K562 (cell line): Measurements from ENCODE around the gene FBXW8.

Experiments used
- ATF2 ChIP-seq: sonication (generic); formaldehyde crosslinking; IDR thresholded peaks from 2 replicates; pipeline ENCODE4 v1.8.1; 2022; ENCODE audit warnings: missing genetic modification reagents
- NCOA6 ChIP-seq: fragments of 450-650 bp; IDR thresholded peaks from 2 replicates; pipeline ENCODE4 v1.6.1; 2017; ENCODE audit warnings: mild to moderate bottlenecking
- NEUROD1 ChIP-seq: fragments of 150-350 bp; IDR thresholded peaks from 2 replicates; pipeline ENCODE4 v1.6.1; 2014; ENCODE audit warnings: borderline replicate concordance, low read length, low read depth; ENCODE audit not compliant: partially characterized antibody
- ZNF639 ChIP-seq, 2 experiments: fragments of 200-800 bp in 1 of 2; sonication (Bioruptor generic) in 1 of 2; sonication (generic) in 1 of 2; formaldehyde crosslinking in 1 of 2; IDR thresholded peaks in 1 of 2; conservative IDR thresholded peaks in 1 of 2; 2 replicates each; pipeline versions ENCODE4 v1.5.0 to v1.6.1; 2016 to 2020; ENCODE audit warnings: missing compliant biosample characterization in 1 of 2, missing genetic modification characterization in 1 of 2, missing genetic modification reagents in 1 of 2
- TF ChIP-seq, protein P1 (sequence below): sonication (generic); formaldehyde crosslinking; IDR thresholded peaks from 2 replicates; pipeline ENCODE4 v1.8.1; 2023; ENCODE audit warnings: missing genetic modification reagents, mild to moderate bottlenecking, borderline replicate concordance

DNA sequence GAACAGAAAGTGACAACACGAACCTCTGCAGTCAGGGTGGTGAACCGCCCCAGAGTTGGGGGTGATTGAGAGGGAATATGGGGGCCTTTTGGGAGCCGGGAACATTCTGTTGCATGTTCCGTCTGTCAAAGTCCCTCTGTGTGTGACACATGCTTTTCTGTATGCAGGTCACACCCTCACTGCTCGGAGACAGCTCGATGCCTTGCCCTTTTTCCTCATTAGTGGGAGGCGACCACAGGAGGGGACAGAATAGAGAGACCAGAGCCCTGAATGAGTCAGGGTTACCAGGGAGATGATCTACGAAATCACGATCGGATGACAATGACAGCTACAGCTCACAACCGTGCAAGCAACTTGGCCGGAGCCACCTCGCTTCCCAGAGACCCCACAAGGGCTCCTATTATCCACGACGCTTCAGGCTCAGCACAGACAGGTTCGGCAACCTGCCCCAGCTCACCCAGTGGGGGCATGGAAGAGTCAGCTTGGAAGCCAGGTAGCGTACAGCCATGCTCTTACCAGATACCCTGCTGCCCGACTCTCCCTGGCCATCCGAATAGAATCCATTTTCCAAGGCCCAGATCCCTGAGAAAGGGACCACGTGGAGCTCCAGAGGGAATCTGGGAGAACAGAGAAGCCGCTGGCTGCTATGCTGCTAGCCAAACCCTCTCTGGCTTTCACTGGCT lies 149.6 kb downstream of the FBXW8 start:
- TF ChIP-seq NCOA6 (no peak), ZNF639 (CRISPR knock-in tag; conservative IDR thresholded peaks at IDR 0.05 in 1 of 2, IDR thresholded peaks at IDR 0.05 in 1 of 2) (no peak), ATF2 (no peak), NEUROD1 (no peak)
- TF ChIP-seq, protein P1, sequence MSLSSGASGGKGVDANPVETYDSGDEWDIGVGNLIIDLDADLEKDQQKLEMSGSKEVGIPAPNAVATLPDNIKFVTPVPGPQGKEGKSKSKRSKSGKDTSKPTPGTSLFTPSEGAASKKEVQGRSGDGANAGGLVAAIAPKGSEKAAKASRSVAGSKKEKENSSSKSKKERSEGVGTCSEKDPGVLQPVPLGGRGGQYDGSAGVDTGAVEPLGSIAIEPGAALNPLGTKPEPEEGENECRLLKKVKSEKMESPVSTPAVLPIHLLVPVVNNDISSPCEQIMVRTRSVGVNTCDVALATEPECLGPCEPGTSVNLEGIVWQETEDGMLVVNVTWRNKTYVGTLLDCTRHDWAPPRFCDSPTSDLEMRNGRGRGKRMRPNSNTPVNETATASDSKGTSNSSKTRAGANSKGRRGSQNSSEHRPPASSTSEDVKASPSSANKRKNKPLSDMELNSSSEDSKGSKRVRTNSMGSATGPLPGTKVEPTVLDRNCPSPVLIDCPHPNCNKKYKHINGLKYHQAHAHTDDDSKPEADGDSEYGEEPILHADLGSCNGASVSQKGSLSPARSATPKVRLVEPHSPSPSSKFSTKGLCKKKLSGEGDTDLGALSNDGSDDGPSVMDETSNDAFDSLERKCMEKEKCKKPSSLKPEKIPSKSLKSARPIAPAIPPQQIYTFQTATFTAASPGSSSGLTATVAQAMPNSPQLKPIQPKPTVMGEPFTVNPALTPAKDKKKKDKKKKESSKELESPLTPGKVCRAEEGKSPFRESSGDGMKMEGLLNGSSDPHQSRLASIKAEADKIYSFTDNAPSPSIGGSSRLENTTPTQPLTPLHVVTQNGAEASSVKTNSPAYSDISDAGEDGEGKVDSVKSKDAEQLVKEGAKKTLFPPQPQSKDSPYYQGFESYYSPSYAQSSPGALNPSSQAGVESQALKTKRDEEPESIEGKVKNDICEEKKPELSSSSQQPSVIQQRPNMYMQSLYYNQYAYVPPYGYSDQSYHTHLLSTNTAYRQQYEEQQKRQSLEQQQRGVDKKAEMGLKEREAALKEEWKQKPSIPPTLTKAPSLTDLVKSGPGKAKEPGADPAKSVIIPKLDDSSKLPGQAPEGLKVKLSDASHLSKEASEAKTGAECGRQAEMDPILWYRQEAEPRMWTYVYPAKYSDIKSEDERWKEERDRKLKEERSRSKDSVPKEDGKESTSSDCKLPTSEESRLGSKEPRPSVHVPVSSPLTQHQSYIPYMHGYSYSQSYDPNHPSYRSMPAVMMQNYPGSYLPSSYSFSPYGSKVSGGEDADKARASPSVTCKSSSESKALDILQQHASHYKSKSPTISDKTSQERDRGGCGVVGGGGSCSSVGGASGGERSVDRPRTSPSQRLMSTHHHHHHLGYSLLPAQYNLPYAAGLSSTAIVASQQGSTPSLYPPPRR (CRISPR knock-in tag), result no peak
